CD4-positive, alpha-beta T cell (primary cell): ENCODE data around the gene SLC46A3. TPM values are rescaled to one million over a fixed set of nuclear protein-coding genes. Genes with fewer than 3 reads are reported as not detected.
"Not testable (repeated sequence)": the region's sequence is repeated elsewhere in the genome, so short reads cannot be mapped to it uniquely, and the experiment has no call there.

ENCODE experiments used
- ATAC-seq: fragments of 200-7000 bp; cut with Tn5 transposase; one replicate; pipeline ENCODE4 v1.10.0; 2022; ENCODE audit warnings: mild to moderate bottlenecking; ENCODE audit not compliant: poor library complexity
- CTCF ChIA-PET: fragments of 350-600 bp; sonication (Branson Sonifier 250); formaldehyde crosslinking; loops from one replicate; lab custom pipeline; 2021; ENCODE audit warnings: antibody characterized with exemption, inconsistent platforms; lab: Charles Lee
- POLR2A ChIA-PET: fragments of 350-600 bp; sonication (Branson Sonifier 250); formaldehyde crosslinking; loops from one replicate; lab custom pipeline; 2021; ENCODE audit warnings: antibody characterized with exemption, inconsistent platforms; lab: Charles Lee
- DNase-seq, 14 experiments: peaks; one replicate each; pipeline ENCODE4 v3.0.0-alpha.2; 2013 to 2020; ENCODE audit warnings: mixed read lengths in 2 of 14
- H3K27ac ChIP-seq, 2 donors: one replicate each; pipeline versions ENCODE4 v1.5.1 to v1.7.0; 2013; ENCODE audit warnings: low read length in 2 of 2, low read depth in 1 of 2, mild to moderate bottlenecking in 1 of 2
- H3K27me3 ChIP-seq, 2 experiments: 1 replicate in 1 of 2; 2 replicates in 1 of 2; pipeline versions ENCODE4 v1.6.1 to v1.7.0; 2013; ENCODE audit warnings: low read length in 2 of 2, control low read depth in 1 of 2, mild to moderate bottlenecking in 1 of 2, moderate library complexity in 1 of 2; ENCODE audit not compliant: insufficient read depth in 2 of 2, control insufficient read depth in 1 of 2
- H3K36me3 ChIP-seq: one replicate; pipeline ENCODE4 v1.6.1; 2013; ENCODE audit warnings: low read length, control low read depth; ENCODE audit not compliant: insufficient read depth
- H3K4me1 ChIP-seq: one replicate; pipeline ENCODE4 v1.6.1; 2013; ENCODE audit warnings: low read length, control low read depth; ENCODE audit not compliant: insufficient read depth
- H3K4me3 ChIP-seq: one replicate; pipeline ENCODE4 v1.5.1; 2013; ENCODE audit warnings: mild to moderate bottlenecking, low read length, moderate library complexity
- H3K9me3 ChIP-seq, 2 experiments: 1 replicate in 1 of 2; 2 replicates in 1 of 2; pipeline versions ENCODE4 v1.6.1 to v1.7.0; 2013; ENCODE audit warnings: low read length in 2 of 2, mild to moderate bottlenecking in 2 of 2, control low read depth in 1 of 2, moderate library complexity in 1 of 2; ENCODE audit not compliant: control insufficient read depth in 1 of 2, insufficient read depth in 1 of 2
- H3K27ac Mint-ChIP-seq: one replicate; pipeline ENCODE4 v1.8.0; 2020; ENCODE audit warnings: mixed read lengths
- H3K27me3 Mint-ChIP-seq: one replicate; pipeline ENCODE4 v1.8.0; 2021; ENCODE audit warnings: mixed read lengths
- H3K36me3 Mint-ChIP-seq: one replicate; pipeline ENCODE4 v1.8.0; 2021; ENCODE audit warnings: low read depth, mixed read lengths
- H3K4me1 Mint-ChIP-seq: one replicate; pipeline ENCODE4 v1.8.0; 2021; ENCODE audit warnings: low read depth, mixed read lengths
- H3K4me3 Mint-ChIP-seq: one replicate; pipeline ENCODE4 v1.8.0; 2020; ENCODE audit warnings: mild to moderate bottlenecking, mixed read lengths
- H3K9me3 Mint-ChIP-seq: one replicate; pipeline ENCODE4 v1.8.0; 2020; ENCODE audit warnings: mixed read lengths
- intact Hi-C, 2 experiments: fragments of 100-400 bp; cut with DNase I in 1 of 2; cut with micrococcal nuclease in 1 of 2; formaldehyde crosslinking; loops; one replicate each; pipeline versions ENCODE4 v1.15.1 to v1.9.0; 2023 to 2025; cut with DNase I, micrococcal nuclease
- total RNA-seq, 174 experiments: library from RNA in 2 of 174; stranded (reverse) in 2 of 174; gene quantifications; one replicate each; pipeline ENCODE4 v1.2.3 and lab custom pipeline; 2021 to 2026
- TF ChIP-seq, protein P1 (sequence below): fragments of 200-600 bp; IDR thresholded peaks from one replicate; pipeline ENCODE4 v1.8.0; 2022; ENCODE audit warnings: antibody characterized with exemption, mild to moderate bottlenecking

The SLC46A3 gene
- total RNA-seq, 2 experiments from 2014 or later: 6.3 to 7.4 TPM

DNA sequence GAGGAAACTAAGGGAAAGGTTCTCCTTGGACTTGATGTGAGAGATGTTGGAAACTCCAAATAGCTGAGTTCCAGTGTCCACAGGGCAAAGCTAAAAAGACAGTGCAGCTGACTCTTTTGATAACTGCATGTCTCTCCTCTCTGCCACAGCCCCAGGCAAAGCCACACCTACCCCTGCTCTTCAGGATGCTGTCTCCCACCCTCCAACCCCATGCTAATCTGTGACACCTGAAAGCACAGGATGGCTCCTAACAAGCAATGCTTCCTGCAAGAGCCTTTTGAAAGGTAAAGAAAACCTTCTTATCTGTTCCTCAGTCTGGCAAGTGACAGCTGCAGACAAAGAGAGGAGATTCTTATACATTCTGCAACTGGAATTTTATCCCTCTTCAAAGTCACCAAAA lies 14.5 kb downstream of the SLC46A3 start:
- ATAC-seq: no peak
- ChIA-PET POLR2A (no interaction called here), CTCF (no interaction called here)
- TF ChIP-seq, protein P1, sequence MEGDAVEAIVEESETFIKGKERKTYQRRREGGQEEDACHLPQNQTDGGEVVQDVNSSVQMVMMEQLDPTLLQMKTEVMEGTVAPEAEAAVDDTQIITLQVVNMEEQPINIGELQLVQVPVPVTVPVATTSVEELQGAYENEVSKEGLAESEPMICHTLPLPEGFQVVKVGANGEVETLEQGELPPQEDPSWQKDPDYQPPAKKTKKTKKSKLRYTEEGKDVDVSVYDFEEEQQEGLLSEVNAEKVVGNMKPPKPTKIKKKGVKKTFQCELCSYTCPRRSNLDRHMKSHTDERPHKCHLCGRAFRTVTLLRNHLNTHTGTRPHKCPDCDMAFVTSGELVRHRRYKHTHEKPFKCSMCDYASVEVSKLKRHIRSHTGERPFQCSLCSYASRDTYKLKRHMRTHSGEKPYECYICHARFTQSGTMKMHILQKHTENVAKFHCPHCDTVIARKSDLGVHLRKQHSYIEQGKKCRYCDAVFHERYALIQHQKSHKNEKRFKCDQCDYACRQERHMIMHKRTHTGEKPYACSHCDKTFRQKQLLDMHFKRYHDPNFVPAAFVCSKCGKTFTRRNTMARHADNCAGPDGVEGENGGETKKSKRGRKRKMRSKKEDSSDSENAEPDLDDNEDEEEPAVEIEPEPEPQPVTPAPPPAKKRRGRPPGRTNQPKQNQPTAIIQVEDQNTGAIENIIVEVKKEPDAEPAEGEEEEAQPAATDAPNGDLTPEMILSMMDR: no peak
- Histone ChIP-seq H3K4me1 (no peaks in the 10 kb centered on the region), H3K36me3 (peaks cover 55% of the 10 kb centered on the region), H3K4me3 (no peak overlapping the region), H3K9me3 (no peaks in the 10 kb centered on the region), H3K27ac (no peak overlapping the region), H3K27me3 (no peaks in the 10 kb centered on the region)
- DNase-seq: no peak
- intact Hi-C loops: no loop called here
- Mint-ChIP-seq H3K4me1 (no peaks in the 10 kb centered on the region), H3K27me3 (no peaks in the 10 kb centered on the region), H3K36me3 (peaks cover 92% of the 10 kb centered on the region), H3K4me3 (no peak overlapping the region), H3K27ac (no peak overlapping the region), H3K9me3 (no peaks in the 10 kb centered on the region)

DNA sequence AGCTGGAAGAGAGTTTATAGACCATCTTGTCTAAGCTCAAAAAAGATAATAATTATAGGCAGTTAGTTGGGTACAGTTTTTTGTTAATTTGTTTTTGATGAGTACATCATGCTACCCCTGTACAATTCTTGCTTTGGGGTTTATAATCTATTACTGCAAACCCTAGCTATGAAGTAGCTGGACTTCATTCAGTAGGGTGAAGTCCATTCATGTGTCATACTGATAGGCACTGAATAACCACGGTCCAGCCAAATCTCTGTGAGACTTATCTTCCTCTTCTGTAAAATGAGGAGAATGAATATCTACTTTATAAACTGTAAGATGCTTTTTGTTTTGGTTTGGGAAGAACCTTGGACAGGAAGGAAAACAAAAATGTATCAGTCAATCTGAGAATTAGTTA lies 19.5 kb downstream of the SLC46A3 start:
- TF ChIP-seq, protein P1: no peak
- Mint-ChIP-seq H3K36me3 (peaks cover 91% of the 10 kb centered on the region), H3K27me3 (no peaks in the 10 kb centered on the region), H3K9me3 (no peaks in the 10 kb centered on the region), H3K4me1 (no peaks in the 10 kb centered on the region), H3K4me3 (no peak overlapping the region), H3K27ac (no peak overlapping the region)
- Histone ChIP-seq H3K4me3 (no peak overlapping the region), H3K9me3 (no peaks in the 10 kb centered on the region), H3K27me3 (no peaks in the 10 kb centered on the region), H3K27ac (no peak overlapping the region), H3K4me1 (no peaks in the 10 kb centered on the region), H3K36me3 (peaks cover 59% of the 10 kb centered on the region)
- ChIA-PET CTCF (interaction anchor here (0.9 kb wide), 1 partner anchor 18 kb away, joined by 3 read pairs; no protein-coding TSS in a partner anchor), POLR2A (no interaction called here)
- no peak for DNase-seq
- no peak for ATAC-seq
- intact Hi-C loops: no loop called here

DNA sequence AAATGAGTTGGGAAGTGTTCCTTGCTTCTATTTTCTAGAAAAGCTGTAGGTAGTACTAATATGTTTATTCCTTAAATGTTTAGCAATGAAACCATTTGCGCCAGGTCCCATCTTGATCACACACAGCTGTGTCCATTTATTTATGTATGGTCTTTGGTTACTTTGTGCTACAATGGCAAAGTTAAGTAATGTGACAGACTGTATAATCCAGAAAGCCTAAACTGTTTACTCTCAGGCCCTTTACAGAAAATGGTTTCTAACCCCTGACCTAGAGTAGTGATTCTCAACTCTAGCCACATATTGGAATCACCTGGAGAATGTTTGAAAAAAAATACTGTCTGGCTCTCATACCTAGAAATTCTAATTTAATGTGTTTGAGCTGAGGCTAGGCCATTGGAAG lies 21.3 kb downstream of the SLC46A3 start:
- no peak overlapping the region for H3K4me3 Mint-ChIP-seq
- ChIA-PET CTCF (interaction anchor here (0.6 kb wide), 1 partner anchor 406 kb away, joined by 3 read pairs; no protein-coding TSS in a partner anchor), POLR2A (no interaction called here)
- H3K27ac Mint-ChIP-seq: no peak overlapping the region
- TF ChIP-seq, protein P1: no peak
- intact Hi-C loops: no loop called here
- H3K9me3 ChIP-seq: peaks cover 0 to 10% of the 10 kb centered on the region in 2 experiments
- no peaks in the 10 kb centered on the region for H3K27me3 Mint-ChIP-seq
- ATAC-seq: no peak
- peaks cover 79% of the 10 kb centered on the region for H3K36me3 Mint-ChIP-seq
- peaks cover 41% of the 10 kb centered on the region for H3K36me3 ChIP-seq
- no peaks in the 10 kb centered on the region for H3K4me1 Mint-ChIP-seq
- no peaks in the 10 kb centered on the region for H3K4me1 ChIP-seq
- H3K9me3 Mint-ChIP-seq: peaks cover 3% of the 10 kb centered on the region
- H3K27ac ChIP-seq: no peak overlapping the region
- H3K27me3 ChIP-seq: no peaks in the 10 kb centered on the region
- no peak for DNase-seq
- H3K4me3 ChIP-seq: no peak overlapping the region

DNA sequence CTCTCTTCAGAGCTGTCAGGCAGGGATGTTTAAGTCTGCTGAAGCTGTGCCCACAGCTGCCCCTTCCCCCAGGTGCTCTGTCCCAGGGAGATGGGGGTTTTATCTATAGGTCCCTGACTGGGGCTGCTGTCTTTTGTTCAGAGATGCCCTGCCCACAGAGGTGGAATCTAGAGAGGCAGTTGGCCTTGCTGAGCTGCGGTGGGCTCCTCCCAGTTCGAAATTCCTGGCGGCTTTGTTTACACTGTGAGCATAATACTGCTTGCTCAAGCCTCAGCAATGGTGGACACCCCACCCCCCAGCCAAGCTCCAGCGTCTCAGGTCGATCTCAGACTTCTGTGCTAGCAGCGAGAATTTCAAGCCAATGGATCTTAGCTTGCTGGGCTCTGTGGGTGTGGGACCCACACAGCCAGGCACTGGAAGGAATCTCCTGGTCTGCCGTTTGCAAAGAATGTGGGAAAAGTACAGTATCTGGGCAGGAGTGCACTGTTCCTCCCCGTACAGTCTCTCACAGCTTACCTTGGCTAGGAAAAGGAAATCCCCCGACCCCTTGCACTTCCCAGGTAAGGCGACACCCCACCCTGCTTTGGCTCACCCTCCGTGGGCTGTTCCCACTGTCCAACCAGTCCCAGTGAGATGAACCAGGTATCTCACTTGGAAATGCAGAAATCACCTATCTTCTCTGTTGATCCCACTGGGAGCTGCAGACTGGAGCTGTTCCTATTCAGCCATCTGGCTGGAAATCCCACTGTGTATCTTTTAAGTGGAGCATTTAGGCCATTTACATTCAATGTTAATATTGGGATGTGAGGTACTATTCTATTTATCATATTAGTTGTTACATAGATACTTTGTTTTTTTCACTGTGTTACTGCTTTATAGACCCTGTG lies 24.9 kb downstream of the SLC46A3 start:
- H3K27me3 ChIP-seq, CTCF ChIA-PET, H3K4me3 ChIP-seq, H3K4me1 Mint-ChIP-seq, H3K9me3 ChIP-seq, H3K4me1 ChIP-seq, H3K27me3 Mint-ChIP-seq, POLR2A ChIA-PET, H3K27ac ChIP-seq, H3K36me3 ChIP-seq, DNase-seq, H3K9me3 Mint-ChIP-seq, H3K27ac Mint-ChIP-seq, ATAC-seq, intact Hi-C loops, H3K4me3 Mint-ChIP-seq: not testable (repeated sequence)
- H3K36me3 Mint-ChIP-seq: peaks cover 57% of the 10 kb centered on the region
